Epidermal melanocyte (primary cell): Measurements from ENCODE around the gene PRMT7.
A peak's percentile ranks its signal among the peaks of the same experiment; 100 is the strongest.

ENCODE experiments used
- DNase-seq: peaks from one replicate; pipeline ENCODE4 v3.0.0; 2011; ENCODE audit warnings: low spot score; ENCODE audit not compliant: insufficient read length

The PRMT7 gene

GRCh38 chr16:68306633-68307032, 4.2 kb upstream of the PRMT7 start:
- no peak for DNase-seq

DNA sequence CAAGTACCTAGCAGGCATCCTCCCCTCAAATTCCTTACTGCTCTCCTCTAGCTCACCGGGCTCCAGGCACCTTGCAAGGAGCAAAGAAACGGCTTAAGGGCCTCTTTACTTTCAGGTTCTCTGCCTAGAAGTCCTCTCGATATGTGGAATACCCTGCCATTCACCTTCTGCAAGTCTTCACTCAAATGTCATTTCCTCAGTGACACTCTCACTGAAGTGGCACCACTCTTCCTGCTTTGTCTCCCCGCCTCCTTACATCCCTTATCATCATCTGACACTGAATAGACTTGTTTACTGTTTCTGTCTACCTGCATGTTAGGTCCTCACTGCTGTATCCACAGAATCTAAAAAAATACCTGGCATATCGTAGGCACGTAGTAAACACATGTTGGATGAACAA, 1.0 kb upstream of the PRMT7 start:
- no peak for DNase-seq

DNA sequence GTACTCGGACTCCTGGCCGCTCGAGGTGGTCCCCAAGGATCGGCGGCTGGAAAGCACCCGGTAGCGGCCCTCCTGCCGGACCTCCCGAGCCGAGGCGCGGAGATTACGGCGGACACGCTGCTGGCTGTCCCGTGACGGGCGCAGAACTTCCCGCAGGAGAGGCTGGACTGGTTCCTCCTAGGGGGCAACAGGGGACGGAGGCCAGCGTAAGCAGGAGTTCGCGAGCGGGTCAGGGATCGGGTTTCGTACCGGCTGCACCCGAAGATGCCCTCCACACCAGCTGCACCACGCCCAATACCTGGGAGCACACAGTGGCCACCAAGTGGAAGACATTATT, 414 bp upstream of the PRMT7 start:
- no peak for DNase-seq

GRCh38 chr16:68313116-68313515, 2.3 kb downstream of the PRMT7 start:
- no peak for DNase-seq

DNA sequence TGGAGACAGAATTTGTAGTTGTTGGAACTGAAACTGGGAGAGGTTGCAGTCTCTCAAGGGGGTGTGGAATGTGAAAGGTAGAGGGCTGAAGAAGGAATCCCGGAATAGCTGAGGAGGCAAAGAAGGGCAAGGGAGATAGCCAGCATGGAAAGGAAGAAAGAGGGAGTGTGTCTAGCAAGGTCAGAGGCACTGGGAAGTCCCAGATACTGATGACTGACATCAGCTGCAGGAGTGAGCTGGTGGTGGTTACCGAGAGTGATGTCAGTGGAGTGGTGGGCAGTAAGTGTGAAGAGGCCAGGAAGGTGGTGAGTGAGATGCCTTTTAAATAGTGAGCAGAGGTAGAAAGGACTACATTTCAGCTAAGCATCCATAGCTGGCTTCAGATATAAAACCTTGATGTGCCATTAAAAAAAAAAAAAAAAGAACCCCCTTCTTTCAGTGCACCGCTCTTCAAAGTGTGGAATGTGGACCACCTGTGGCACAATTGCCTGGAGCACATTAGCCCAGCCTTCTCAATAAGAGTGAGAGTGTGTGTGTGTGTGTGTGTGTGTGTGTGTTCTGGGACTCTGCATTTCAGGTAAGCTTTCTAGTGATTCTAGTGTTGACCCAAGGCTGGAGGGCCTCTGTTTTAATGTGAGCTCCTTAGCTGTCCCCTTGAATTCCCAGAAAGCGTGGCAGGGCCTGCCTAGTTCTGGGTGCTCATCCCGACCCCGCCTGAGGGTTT, 8.5 kb downstream of the PRMT7 start:
- DNase-seq = no peak

- no peak for DNase-seq
Observed at GRCh38 chr16:68324336-68324735, 13.5 kb downstream of the PRMT7 start.

DNA sequence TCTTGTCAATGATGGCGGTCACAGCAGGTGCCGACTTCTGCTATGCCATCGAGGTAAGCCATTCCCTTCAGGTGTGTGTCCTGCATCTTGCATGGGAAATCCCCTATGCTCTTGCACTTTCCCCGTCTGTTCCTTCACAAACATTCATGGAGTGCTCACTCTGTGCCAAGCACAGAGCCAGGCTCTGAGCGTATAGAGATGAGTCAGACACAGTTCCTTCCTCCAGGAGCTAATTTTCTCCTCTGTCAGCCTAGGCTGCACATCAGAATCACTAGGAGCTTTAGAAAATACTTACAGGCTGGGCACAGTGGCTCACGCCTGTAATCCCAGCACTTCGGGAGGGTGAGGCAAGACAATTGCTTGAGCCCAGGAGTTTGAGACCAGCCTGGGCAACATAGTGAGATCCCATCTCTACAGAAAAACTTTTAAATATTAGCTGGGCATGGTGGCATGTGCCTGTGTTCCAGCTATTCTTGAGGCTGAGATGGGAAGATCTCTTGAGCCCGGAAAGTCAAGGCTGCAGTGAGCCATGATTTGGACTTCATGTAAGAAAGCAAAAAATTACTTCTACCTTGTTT, 14.1 kb downstream of the PRMT7 start:
- DNase-seq = no peak

DNA sequence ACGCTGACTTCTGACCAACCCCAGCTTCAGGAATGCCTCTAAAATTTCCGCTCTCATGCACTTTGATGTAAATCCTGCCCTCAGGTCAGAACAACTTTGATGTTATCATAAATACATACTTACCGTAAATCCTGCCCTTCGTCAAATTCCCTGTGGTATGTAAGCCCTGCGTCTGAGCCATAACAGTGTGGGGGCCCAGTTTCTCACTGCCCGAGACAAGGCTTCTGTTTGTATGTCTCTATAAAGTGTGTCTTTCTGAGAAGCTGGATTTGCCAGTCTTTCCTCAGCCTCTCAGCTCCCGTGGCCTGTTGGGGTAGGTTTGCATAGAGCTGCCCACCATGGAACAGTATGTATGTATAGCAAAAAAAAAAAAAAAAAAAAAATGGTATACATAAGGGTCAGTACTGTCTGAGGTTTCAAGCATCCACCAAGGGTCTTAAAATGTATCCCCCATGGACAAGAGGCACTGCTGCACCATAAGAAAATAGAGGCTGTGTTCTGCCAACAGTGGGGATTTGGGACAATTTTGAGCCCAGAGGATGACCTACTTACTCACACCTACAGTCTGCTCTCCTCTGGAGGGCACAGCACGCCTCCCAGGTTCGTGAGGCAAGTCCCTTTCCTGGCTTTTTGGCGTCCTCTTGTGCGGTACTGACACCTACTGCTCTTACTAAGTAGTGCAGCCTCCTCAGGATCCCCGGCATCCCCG, 17.5 kb downstream of the PRMT7 start:
- DNase-seq = peak; percentile 85

DNA sequence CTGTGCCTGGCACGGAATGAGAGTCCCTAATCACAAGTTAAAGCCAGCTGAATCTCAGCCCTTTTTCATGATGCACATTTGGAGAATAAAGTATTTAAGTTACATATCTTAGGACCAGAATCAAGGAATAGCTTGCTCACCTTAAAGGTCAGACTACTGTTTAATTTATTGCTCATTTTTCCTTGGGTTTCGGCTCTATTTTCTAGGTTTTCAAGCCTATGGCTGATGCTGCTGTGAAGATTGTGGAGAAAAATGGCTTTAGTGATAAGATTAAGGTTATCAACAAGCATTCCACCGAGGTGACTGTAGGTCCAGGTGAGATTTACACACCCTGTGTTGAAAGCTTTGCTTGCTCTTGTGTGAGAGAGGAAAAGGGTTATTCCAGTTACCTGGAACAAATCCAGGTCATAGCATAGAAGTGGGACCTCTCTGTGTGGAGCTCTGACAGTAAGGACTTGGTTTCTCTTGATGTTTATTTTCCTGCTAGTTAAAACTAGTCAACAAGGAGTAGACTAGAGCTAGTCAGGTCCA, 18.1 kb downstream of the PRMT7 start:
- DNase-seq = no peak

- no peak for DNase-seq
Observed at GRCh38 chr16:68331879-68332410, 21.1 kb downstream of the PRMT7 start.

GRCh38 chr16:68332411-68333121, 21.7 kb downstream of the PRMT7 start:
- no peak for DNase-seq

DNA sequence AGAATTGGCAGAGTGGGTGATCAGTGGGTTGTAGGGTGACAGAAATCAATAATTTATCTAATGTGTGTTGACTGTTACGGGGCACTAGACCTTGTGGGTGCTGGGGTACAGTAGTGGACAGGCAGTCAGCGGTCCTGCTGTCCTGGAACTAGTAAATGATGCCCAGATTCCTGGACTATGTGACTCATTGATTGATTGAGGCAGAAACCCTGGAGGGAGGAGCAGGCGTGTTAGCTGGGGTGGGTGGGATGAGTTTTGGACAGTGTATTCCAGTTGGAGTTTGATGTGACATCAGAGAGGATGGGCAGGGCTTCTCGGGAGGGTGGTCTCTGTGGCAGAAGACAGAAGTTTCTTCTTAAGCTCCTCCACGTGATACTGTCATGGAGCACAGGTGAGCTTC, 24.4 kb downstream of the PRMT7 start:
- DNase-seq = no peak

GRCh38 chr16:68338326-68339119, 27.7 kb downstream of the PRMT7 start:
- DNase-seq = no peak

DNA sequence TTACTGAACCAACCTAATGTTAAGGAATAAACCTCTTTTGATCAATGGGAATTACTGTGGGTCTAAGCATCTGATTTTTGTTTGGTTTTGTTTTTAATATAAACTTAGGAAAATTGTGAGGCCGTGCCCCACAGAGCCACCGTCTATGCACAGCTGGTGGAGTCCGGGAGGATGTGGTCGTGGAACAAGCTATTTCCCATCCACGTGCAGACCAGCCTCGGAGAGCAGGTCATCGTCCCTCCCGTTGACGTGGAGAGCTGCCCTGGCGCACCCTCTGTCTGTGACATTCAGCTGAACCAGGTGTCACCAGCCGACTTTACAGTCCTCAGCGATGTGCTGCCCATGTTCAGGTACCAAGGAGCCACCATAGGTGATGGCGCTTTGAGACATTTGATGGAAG, 28.4 kb downstream of the PRMT7 start:
- DNase-seq = no peak

DNA sequence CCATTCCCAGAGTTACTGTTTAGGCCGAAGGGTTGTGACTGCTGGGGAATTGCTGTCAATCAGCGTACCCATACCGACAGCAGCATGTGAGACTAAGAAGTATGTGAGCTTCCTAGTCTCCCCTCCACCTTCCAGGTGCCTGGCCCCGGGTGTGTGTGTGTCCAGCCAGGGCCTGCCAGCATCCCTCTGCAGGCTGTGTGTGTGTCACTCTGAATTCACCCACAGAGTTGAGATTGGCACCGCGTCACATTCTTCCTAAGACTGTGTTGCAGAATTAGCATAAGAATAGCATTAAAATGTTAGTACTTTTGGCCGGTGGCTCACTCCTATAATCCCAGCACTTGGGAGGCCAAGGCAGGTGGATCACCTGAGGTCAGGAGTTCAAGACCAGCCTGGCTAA, 31.8 kb downstream of the PRMT7 start:
- DNase-seq = no peak

GRCh38 chr16:68343137-68343536, 32.3 kb downstream of the PRMT7 start:
- no peak for DNase-seq

DNA sequence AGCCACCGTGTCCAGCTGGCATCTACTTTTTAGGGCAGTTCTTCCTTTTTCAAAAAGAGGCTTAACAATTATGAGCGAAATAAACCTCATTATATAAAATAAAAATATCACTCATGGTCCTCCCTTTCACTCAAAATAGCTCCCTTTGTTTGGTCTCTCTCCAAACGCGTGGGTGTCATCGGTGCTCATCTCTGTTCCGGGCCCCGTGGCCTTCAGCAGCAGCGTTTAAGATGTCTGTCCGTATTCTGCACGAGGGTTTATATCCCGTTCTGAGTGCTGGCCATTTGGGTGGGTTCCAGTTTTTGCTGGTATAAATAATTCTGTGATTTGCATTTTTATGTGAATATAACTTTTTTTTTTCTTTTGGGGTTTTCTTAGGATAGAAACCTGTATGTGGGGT, 33.4 kb downstream of the PRMT7 start:
- DNase-seq = no peak

- no peak for DNase-seq
Observed at GRCh38 chr16:68345351-68345810, 34.6 kb downstream of the PRMT7 start.

- no peak for DNase-seq
Observed at GRCh38 chr16:68345958-68346635, 35.3 kb downstream of the PRMT7 start.

GRCh38 chr16:68346892-68347480, 36.2 kb downstream of the PRMT7 start:
- DNase-seq = no peak
